PFSK-1 (cell line): ENCODE results near the gene SLC44A1.

Source experiments
- REST ChIP-seq, 2 experiments: IDR thresholded peaks; 2 replicates each; pipeline versions ENCODE4 v1.6.1 to v1.8.0; 2011 to 2012; ENCODE audit warnings: low read depth in 2 of 2, low read length in 2 of 2, control low read depth in 1 of 2, inconsistent platforms in 1 of 2, mild to moderate bottlenecking in 1 of 2, moderate library complexity in 1 of 2; ENCODE audit not compliant: insufficient read depth in 1 of 2
- TAF1 ChIP-seq: IDR thresholded peaks from 2 replicates; pipeline ENCODE4 v1.6.1; 2012; ENCODE audit warnings: low read length, control low read depth, borderline replicate concordance; ENCODE audit not compliant: insufficient read depth

- TF ChIP-seq REST (IDR thresholded peaks at IDR 0.05; ENCODE audit: insufficient read depth in 1 of 2, low read depth in 2 of 2, low read length in 2 of 2), result no peak
- TF ChIP-seq TAF1, result no peak
These were observed 97.7 kb downstream of the SLC44A1 start for GRCh38 chr9:105342147-105342505.
